Testis (tissue), 2 donors: ENCODE measurements around the gene XKR7.

Experiments used
- CTCF ChIP-seq, 3 experiments: fragments of 450-650 bp in 2 of 3; fragments of 200-600 bp in 1 of 3; sonication (generic) in 1 of 3; IDR thresholded peaks; one replicate each; pipeline ENCODE4 v1.5.1; 2016 to 2019; ENCODE audit warnings: antibody characterized with exemption in 3 of 3, mild to moderate bottlenecking in 2 of 3, moderate library complexity in 1 of 3
- POLR2A ChIP-seq: fragments of 450-650 bp; IDR thresholded peaks from one replicate; pipeline ENCODE4 v1.6.1; 2017; ENCODE audit warnings: antibody characterized with exemption, mild to moderate bottlenecking, moderate library complexity

- no peak for TF ChIP-seq CTCF (IDR thresholded peaks at IDR 0.05)
- no peak for TF ChIP-seq POLR2A
These were observed 43.4 kb upstream of the XKR7 start for GRCh38 chr20:31924561-31924960.
